Panc1 (cell line): ENCODE data around the gene NDUFS6.

ENCODE experiments used
- CTCF ChIP-seq: fragments of 450-650 bp; IDR thresholded peaks from 2 replicates; pipeline ENCODE4 v1.5.1; 2017; ENCODE audit warnings: mild to moderate bottlenecking
- POLR2AphosphoS5 ChIP-seq: IDR thresholded peaks from 2 replicates; pipeline ENCODE4 v1.6.1; 2012; ENCODE audit warnings: mild to moderate bottlenecking, low read depth, low read length, moderate library complexity
- SIN3A ChIP-seq: IDR thresholded peaks from 2 replicates; pipeline ENCODE4 v1.6.1; 2012; ENCODE audit warnings: low read depth, mild to moderate bottlenecking, low read length, moderate library complexity, borderline replicate concordance; ENCODE audit not compliant: insufficient read depth
- TCF7L2 ChIP-seq: IDR thresholded peaks from 2 replicates; pipeline ENCODE4 v1.6.1; 2011; ENCODE audit warnings: mild to moderate bottlenecking, low read depth, low read length, inconsistent platforms
- TF ChIP-seq, protein P1 (sequence below), 2 experiments: IDR thresholded peaks; 2 replicates each; pipeline ENCODE4 v1.6.1; 2011 to 2012; ENCODE audit warnings: low read depth in 2 of 2, control low read depth in 1 of 2, low read length in 1 of 2, mild to moderate bottlenecking in 1 of 2, moderate library complexity in 1 of 2; ENCODE audit not compliant: insufficient read depth in 1 of 2

- TF ChIP-seq CTCF (no peak), POLR2AphosphoS5 (no peak), TCF7L2 (no peak), SIN3A (no peak)
- TF ChIP-seq, protein P1, sequence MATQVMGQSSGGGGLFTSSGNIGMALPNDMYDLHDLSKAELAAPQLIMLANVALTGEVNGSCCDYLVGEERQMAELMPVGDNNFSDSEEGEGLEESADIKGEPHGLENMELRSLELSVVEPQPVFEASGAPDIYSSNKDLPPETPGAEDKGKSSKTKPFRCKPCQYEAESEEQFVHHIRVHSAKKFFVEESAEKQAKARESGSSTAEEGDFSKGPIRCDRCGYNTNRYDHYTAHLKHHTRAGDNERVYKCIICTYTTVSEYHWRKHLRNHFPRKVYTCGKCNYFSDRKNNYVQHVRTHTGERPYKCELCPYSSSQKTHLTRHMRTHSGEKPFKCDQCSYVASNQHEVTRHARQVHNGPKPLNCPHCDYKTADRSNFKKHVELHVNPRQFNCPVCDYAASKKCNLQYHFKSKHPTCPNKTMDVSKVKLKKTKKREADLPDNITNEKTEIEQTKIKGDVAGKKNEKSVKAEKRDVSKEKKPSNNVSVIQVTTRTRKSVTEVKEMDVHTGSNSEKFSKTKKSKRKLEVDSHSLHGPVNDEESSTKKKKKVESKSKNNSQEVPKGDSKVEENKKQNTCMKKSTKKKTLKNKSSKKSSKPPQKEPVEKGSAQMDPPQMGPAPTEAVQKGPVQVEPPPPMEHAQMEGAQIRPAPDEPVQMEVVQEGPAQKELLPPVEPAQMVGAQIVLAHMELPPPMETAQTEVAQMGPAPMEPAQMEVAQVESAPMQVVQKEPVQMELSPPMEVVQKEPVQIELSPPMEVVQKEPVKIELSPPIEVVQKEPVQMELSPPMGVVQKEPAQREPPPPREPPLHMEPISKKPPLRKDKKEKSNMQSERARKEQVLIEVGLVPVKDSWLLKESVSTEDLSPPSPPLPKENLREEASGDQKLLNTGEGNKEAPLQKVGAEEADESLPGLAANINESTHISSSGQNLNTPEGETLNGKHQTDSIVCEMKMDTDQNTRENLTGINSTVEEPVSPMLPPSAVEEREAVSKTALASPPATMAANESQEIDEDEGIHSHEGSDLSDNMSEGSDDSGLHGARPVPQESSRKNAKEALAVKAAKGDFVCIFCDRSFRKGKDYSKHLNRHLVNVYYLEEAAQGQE (IDR thresholded peaks at IDR 0.05; ENCODE audit: insufficient read depth in 1 of 2, low read depth in 2 of 2, low read length in 1 of 2): no peak
These were observed 21.2 kb upstream of the NDUFS6 start for GRCh38 chr5:1779782-1780613.
